ENCODE measurements around the gene PACSIN2. TPM values are rescaled to one million over a fixed set of nuclear protein-coding genes. Genes with fewer than 3 reads are reported as not detected.

Gene PACSIN2
- total and polyA plus RNA-seq, 2 experiments from 2014 or later: 23.5 to 57.3 TPM

DNA sequence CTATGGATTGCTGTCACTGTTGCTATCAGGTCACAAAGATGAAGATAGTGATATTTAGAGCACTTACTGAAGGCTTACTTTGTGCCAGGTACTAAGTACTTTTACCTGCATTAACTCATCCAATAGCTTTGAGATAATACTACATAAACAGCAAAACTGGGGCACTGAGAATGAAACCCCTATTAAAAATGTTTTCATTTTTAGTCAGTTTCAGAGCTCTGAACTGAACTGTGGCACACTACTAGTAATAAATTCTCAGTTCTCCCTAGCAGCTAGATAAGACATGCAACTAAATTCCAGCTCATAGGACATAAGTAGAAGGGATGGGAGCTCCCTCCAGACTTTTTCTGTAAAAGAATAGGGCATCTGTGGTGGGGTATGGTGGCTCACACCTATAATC lies 181.8 kb downstream of the PACSIN2 start (continued):
- TF ChIP-seq, protein P1, sequence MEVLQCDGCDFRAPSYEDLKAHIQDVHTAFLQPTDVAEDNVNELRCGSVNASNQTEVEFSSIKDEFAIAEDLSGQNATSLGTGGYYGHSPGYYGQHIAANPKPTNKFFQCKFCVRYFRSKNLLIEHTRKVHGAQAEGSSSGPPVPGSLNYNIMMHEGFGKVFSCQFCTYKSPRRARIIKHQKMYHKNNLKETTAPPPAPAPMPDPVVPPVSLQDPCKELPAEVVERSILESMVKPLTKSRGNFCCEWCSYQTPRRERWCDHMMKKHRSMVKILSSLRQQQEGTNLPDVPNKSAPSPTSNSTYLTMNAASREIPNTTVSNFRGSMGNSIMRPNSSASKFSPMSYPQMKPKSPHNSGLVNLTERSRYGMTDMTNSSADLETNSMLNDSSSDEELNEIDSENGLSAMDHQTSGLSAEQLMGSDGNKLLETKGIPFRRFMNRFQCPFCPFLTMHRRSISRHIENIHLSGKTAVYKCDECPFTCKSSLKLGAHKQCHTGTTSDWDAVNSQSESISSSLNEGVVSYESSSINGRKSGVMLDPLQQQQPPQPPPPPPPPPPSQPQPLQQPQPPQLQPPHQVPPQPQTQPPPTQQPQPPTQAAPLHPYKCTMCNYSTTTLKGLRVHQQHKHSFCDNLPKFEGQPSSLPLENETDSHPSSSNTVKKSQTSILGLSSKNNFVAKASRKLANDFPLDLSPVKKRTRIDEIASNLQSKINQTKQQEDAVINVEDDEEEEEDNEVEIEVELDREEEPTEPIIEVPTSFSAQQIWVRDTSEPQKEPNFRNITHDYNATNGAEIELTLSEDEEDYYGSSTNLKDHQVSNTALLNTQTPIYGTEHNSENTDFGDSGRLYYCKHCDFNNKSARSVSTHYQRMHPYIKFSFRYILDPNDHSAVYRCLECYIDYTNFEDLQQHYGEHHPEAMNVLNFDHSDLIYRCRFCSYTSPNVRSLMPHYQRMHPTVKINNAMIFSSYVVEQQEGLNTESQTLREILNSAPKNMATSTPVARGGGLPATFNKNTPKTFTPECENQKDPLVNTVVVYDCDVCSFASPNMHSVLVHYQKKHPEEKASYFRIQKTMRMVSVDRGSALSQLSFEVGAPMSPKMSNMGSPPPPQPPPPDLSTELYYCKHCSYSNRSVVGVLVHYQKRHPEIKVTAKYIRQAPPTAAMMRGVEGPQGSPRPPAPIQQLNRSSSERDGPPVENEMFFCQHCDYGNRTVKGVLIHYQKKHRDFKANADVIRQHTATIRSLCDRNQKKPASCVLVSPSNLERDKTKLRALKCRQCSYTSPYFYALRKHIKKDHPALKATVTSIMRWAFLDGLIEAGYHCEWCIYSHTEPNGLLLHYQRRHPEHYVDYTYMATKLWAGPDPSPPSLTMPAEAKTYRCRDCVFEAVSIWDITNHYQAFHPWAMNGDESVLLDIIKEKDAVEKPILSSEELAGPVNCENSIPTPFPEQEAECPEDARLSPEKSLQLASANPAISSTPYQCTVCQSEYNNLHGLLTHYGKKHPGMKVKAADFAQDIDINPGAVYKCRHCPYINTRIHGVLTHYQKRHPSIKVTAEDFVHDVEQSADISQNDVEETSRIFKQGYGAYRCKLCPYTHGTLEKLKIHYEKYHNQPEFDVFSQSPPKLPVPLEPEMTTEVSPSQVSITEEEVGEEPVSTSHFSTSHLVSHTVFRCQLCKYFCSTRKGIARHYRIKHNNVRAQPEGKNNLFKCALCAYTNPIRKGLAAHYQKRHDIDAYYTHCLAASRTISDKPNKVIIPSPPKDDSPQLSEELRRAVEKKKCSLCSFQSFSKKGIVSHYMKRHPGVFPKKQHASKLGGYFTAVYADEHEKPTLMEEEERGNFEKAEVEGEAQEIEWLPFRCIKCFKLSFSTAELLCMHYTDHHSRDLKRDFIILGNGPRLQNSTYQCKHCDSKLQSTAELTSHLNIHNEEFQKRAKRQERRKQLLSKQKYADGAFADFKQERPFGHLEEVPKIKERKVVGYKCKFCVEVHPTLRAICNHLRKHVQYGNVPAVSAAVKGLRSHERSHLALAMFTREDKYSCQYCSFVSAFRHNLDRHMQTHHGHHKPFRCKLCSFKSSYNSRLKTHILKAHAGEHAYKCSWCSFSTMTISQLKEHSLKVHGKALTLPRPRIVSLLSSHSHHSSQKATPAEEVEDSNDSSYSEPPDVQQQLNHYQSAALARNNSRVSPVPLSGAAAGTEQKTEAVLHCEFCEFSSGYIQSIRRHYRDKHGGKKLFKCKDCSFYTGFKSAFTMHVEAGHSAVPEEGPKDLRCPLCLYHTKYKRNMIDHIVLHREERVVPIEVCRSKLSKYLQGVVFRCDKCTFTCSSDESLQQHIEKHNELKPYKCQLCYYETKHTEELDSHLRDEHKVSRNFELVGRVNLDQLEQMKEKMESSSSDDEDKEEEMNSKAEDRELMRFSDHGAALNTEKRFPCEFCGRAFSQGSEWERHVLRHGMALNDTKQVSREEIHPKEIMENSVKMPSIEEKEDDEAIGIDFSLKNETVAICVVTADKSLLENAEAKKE (CRISPR knock-in tag; IDR thresholded peaks at IDR 0.05): no peak
- TF ChIP-seq JUNB (IDR thresholded peaks at IDR 0.05; ENCODE audit: unreplicated experiment) (no peak), ZNF114 (CRISPR knock-in tag; IDR thresholded peaks at IDR 0.05) (no peak)

DNA sequence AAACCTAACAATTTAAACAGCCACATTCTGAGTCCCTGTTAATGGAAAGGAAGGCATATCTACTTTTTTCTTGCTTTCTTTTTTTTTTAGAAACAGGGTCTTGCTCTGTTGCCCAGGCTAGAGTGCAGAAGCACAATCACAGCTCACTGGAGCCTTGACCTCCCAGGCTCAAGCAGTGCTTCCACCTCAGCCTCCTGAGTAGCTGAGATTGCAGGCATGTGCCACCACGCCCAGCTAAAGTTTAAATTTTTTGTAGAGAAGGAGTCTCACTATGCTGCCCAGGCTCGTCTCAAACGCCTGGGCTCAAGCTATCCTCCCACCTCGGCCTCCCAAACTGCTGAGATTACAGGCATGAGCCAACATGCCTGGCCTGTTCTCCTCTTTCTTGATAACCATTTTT lies 183.2 kb downstream of the PACSIN2 start:
- Histone ChIP-seq H3K27ac (ENCODE audit: low read depth) (no peak overlapping the region), H3K4me2 (no peak overlapping the region), H3F3A (replicated peaks; ENCODE audit: low read depth) (no peaks in the 10 kb centered on the region), H3K4me1 (ENCODE audit: insufficient read depth) (no peaks in the 10 kb centered on the region), H3K4me3 (no peak overlapping the region), H2AFZ (no peak overlapping the region), H3K9me2 (ENCODE audit: insufficient read depth) (no peaks in the 10 kb centered on the region), H3K36me3 (ENCODE audit: insufficient read depth) (no peaks in the 10 kb centered on the region), H3K79me2 (replicated peaks; ENCODE audit: insufficient read depth) (no peaks in the 10 kb centered on the region), H4K20me1 (replicated peaks; ENCODE audit: insufficient read depth) (no peaks in the 10 kb centered on the region), H3K27me3 (ENCODE audit: insufficient read depth) (no peaks in the 10 kb centered on the region)
- ATAC-seq (no peak), DNase-seq (ENCODE audit: low spot score) (no peak)
- H3K27ac Mint-ChIP-seq: no peak overlapping the region
- H3K27me3 Mint-ChIP-seq (ENCODE audit: insufficient read depth, low read depth, poor library complexity): no peaks in the 10 kb centered on the region
- no peaks in the 10 kb centered on the region for H3K4me1 Mint-ChIP-seq
- H3K4me3 Mint-ChIP-seq: no peak overlapping the region
- H3K9me3 Mint-ChIP-seq: no peaks in the 10 kb centered on the region
- TF ChIP-seq EZH2phosphoT487 (IDR thresholded peaks at IDR 0.05; ENCODE audit: unreplicated experiment) (no peak), EZH2 (IDR thresholded peaks at IDR 0.05; ENCODE audit: low read depth, unreplicated experiment) (no peak), STAT1 (IDR thresholded peaks at IDR 0.05; ENCODE audit: unreplicated experiment) (no peak), ZNF114 (CRISPR knock-in tag; IDR thresholded peaks at IDR 0.05) (no peak), JUNB (IDR thresholded peaks at IDR 0.05; ENCODE audit: unreplicated experiment) (no peak)
- H3K36me3 Mint-ChIP-seq (ENCODE audit: low read depth): no peaks in the 10 kb centered on the region; the same call in 2 of the 3 replicates

Data from GM23338 (cell line).